Neural crest cell (in vitro differentiated cells): ENCODE data around the gene S1PR2. TPM values are rescaled to one million over a fixed set of nuclear protein-coding genes. Genes with fewer than 3 reads are reported as not detected.
"Not testable (repeated sequence)": the region's sequence is repeated elsewhere in the genome, so short reads cannot be mapped to it uniquely, and the experiment has no call there.

Source experiments
- DNase-seq: peaks from one replicate; pipeline ENCODE4 v3.0.0; 2021; ENCODE audit warnings: low read depth, mixed read lengths, low spot score
- H3K27ac Mint-ChIP-seq: one replicate; pipeline ENCODE4 v1.8.0; 2021; ENCODE audit warnings: mild to moderate bottlenecking, mixed read lengths; ENCODE audit not compliant: unreplicated experiment
- H3K27me3 Mint-ChIP-seq: 2 replicates; pipeline ENCODE4 v1.8.0; 2021; ENCODE audit warnings: low read depth, mild to moderate bottlenecking, mixed read lengths
- H3K36me3 Mint-ChIP-seq: 2 replicates; pipeline ENCODE4 v1.8.0; 2021; ENCODE audit warnings: low read depth, mild to moderate bottlenecking, mixed read lengths
- H3K4me1 Mint-ChIP-seq: 2 replicates; pipeline ENCODE4 v1.8.0; 2021; ENCODE audit warnings: mixed read lengths
- H3K4me3 Mint-ChIP-seq: one replicate; pipeline ENCODE4 v1.8.0; 2021; ENCODE audit warnings: mild to moderate bottlenecking, mixed read lengths
- H3K9me3 Mint-ChIP-seq: 2 replicates; pipeline ENCODE4 v1.8.0; 2021; ENCODE audit warnings: mixed read lengths
- total RNA-seq: library from RNA; stranded (reverse); gene quantifications from 2 replicates; pipeline ENCODE4 v1.2.1, GENCODE V29; 2021
- TF ChIP-seq, protein P1 (sequence below): fragments of 200-600 bp; sonication (generic); conservative IDR thresholded peaks from 2 replicates; pipeline ENCODE4 v1.5.0; 2021; ENCODE audit warnings: antibody characterized with exemption, mild to moderate bottlenecking

S1PR2 gene
- total RNA-seq, 1 donor from 2014 or later, result 24.8 TPM

DNA sequence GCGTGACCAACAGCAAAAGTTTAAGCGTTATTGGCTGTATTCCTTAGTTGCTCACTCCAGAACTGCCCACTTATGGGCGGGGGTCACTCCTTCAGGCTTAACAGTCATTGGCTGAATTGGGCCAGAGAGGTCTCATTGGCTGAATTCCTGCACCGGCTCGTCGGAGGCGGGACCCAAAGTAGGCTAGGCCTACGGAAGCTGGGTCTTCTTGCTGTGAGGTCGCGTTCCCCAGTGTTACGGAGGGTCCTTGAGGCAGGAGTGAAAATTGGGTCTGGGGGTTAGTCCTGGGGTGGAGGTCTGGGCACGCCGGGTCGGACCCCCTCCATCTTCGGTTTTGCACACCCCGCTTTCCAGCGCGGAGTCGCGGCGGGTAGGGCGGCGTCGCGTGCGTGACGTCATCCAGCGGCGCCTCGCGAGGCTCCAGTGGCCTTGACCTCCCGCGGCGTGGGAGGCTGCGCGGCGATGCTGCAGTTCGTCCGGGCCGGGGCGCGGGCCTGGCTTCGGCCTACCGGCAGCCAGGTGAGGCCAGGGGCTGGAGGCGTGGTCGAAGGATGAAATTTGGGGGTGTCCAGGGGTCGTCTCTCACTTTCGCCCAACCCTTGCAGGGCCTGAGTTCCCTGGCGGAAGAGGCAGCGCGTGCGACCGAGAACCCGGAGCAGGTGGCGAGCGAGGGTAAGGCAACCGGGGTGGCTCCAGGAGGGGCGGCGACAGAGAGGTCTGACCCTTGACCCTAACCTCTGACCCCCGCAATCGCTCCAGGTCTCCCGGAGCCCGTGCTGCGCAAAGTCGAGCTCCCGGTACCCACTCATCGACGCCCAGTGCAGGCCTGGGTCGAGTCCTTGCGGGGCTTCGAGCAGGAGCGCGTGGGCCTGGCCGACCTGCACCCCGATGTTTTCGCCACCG, 20.9 kb upstream of the S1PR2 start, which contains the start of gene MRPL4:
Gene MRPL4 (plus strand): TSS at position 423 of the 903 bp plus-strand sequence. CDS start 40 bp downstream, at position 463.
- Mint-ChIP-seq H3K27ac (peak within 1 kb of the TSS; percentile 98), H3K27me3 (peaks cover 2% of the 10 kb centered on the region), H3K4me3 (peak within 1 kb of the TSS; percentile 99), H3K4me1 (peaks cover 11% of the 10 kb centered on the region), H3K9me3 (no peaks in the 10 kb centered on the region), H3K36me3 (peaks cover 4% of the 10 kb centered on the region)
- DNase-seq, result peak; percentile 86
- TF ChIP-seq, protein P1, sequence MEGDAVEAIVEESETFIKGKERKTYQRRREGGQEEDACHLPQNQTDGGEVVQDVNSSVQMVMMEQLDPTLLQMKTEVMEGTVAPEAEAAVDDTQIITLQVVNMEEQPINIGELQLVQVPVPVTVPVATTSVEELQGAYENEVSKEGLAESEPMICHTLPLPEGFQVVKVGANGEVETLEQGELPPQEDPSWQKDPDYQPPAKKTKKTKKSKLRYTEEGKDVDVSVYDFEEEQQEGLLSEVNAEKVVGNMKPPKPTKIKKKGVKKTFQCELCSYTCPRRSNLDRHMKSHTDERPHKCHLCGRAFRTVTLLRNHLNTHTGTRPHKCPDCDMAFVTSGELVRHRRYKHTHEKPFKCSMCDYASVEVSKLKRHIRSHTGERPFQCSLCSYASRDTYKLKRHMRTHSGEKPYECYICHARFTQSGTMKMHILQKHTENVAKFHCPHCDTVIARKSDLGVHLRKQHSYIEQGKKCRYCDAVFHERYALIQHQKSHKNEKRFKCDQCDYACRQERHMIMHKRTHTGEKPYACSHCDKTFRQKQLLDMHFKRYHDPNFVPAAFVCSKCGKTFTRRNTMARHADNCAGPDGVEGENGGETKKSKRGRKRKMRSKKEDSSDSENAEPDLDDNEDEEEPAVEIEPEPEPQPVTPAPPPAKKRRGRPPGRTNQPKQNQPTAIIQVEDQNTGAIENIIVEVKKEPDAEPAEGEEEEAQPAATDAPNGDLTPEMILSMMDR, result no peak

DNA sequence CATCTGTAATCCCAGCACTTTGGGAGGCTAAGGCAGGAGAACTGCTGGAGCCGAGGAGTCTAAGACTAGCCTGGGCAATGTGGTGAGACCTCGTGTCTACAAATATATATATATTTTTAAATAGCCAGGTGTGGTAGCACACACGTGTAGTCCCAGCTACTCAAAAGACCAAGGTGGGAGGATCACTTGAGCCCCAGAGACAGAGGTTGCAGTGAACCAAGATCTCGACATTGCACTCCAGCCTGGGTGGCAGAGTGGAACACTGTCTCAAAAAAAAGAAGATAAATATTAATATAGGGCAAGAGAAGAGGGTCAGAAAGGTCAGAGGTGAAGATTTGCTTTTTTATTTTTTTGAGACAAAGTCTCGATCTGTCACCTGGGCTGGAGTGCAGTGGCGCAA, 15.4 kb upstream of the S1PR2 start:
- TF ChIP-seq, protein P1, result no peak
- peaks cover under 1% of the 10 kb centered on the region for H3K4me1 Mint-ChIP-seq
- H3K4me3 Mint-ChIP-seq, result no peak overlapping the region
- H3K9me3 Mint-ChIP-seq, result no peaks in the 10 kb centered on the region
- H3K27ac Mint-ChIP-seq, result no peak overlapping the region
- H3K36me3 Mint-ChIP-seq, result no peaks in the 10 kb centered on the region
- no peaks in the 10 kb centered on the region for H3K27me3 Mint-ChIP-seq
- no peak for DNase-seq

DNA sequence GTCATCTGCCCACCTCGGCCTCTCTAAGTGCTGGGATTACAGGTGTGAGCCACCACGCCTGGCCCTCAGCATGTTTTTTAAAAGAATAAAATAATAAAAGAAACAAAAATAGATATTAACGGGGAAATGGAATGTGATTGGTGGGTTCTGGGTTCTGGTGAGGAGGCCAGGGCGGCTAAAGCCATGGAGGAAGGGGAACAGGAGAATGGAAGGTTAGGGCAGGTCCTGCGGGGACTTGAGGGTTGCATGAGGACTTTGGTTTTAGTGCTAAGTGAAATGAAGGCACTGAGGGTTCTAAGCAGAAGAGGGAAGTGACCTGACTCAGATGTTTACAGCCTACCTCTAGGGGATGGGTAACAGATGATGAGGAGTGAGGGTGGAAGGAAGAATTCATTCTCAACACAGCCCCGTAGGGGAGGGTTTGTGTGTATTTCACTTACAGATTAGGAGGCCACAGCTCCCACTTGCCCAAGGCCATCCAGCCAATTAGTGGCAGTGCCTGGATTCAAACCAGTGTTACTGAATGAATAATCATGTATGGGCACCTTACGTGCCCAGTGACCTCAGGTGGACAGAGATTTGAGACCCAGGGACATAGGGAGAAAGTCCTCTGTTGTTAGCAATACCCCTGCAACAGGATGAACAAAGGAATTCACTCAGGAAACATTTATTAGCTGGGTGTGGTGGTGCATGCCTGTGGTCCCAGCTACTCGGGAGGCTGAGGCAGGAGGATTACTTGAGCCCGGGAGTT, 14.2 kb upstream of the S1PR2 start:
- H3K9me3 Mint-ChIP-seq, result no peaks in the 10 kb centered on the region
- no peaks in the 10 kb centered on the region for H3K4me1 Mint-ChIP-seq
- no peaks in the 10 kb centered on the region for H3K27me3 Mint-ChIP-seq
- DNase-seq, result no peak
- no peak overlapping the region for H3K27ac Mint-ChIP-seq
- H3K36me3 Mint-ChIP-seq, result no peaks in the 10 kb centered on the region
- no peak overlapping the region for H3K4me3 Mint-ChIP-seq
- TF ChIP-seq, protein P1, result no peak

DNA sequence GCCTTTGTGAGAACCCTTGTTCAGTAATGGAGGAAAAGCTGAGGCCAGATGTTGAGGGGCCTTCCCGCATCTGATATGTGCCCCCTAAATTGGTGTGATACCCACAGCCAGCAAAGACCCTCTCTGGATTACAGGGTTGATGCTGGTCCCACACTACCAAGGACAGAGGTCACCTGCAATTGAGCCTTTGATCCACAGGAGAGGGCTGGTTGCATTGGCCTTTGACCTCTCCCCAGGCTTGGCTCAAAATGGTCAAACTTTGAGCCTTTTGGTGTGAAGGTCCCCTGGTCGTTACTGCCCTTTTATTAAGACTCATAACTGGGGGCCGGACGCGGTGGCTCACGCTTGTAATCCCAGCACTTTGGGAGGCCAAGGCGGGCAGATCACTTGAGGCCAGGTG, 12.5 kb upstream of the S1PR2 start:
- no peaks in the 10 kb centered on the region for H3K27me3 Mint-ChIP-seq
- no peaks in the 10 kb centered on the region for H3K36me3 Mint-ChIP-seq
- no peak for DNase-seq
- TF ChIP-seq, protein P1, result no peak
- H3K4me1 Mint-ChIP-seq, result no peaks in the 10 kb centered on the region
- H3K27ac Mint-ChIP-seq, result no peak overlapping the region
- H3K4me3 Mint-ChIP-seq, result no peak overlapping the region
- H3K9me3 Mint-ChIP-seq, result no peaks in the 10 kb centered on the region

DNA sequence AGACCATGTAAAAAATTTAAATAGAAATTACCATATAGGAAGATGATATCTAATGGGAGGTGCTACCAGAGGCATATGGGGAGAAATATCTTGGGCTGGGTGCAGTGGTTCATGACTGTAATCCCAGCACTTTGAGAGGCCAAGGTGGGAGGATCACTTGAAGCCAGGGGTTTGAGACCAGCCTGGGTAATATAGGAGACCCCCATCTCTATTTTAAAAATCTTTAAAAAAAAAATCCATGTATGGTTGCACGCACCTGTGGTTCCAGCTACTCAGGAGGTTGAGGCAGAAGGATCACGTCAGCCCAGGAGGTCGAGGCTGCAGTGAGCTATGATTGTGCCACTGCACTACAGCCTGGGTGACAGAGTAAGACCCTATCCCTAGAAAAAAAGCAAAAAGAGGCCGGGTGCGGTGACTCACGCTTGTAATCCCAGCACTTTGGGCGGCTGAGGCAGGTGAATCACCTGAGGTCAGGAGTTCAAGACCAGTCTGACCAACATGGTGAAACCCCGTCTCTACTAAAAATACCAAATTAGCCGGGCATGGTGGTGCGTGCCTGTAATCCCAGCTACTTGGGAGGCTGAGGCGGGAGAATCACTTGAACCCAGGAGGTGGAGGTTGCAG, 10.8 kb upstream of the S1PR2 start:
- H3K27ac Mint-ChIP-seq, H3K4me1 Mint-ChIP-seq, H3K36me3 Mint-ChIP-seq, H3K27me3 Mint-ChIP-seq, H3K9me3 Mint-ChIP-seq, H3K4me3 Mint-ChIP-seq, DNase-seq: not testable (repeated sequence)
